ENCODE data around the gene GTSF1L.

DNA sequence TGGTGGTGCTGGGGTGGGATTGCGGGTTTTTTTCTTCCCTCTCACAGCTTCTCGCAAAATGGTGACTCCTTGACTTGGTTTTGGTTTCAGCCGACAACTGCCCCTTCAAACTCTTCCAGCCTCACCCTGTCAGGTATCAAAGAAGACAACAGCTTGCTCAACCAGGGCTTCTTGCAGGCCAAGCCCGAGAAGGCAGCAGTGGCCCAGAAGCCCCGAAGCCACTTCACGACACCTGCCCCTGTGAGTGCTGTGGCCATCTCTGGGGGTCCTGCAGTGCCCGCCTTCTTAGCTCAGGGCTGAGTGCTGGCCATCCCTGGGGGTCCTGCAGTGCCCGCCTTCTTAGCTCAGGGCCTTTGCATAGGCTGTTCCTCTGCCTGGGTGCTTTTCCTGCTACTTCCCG lies 11.8 kb downstream of the GTSF1L start:
- TF ChIP-seq POLR2A (IDR thresholded peaks at IDR 0.05) (no peak), CTCF (IDR thresholded peaks at IDR 0.05) (no peak), POLR2AphosphoS5 (IDR thresholded peaks at IDR 0.05) (no peak)

Data from breast epithelium (tissue), 3 donors.